AG04450 (cell line): Measurements from ENCODE around the gene UBXN1. TPM values are rescaled to one million over a fixed set of nuclear protein-coding genes. Genes with fewer than 3 reads are reported as not detected.
"Not testable (repeated sequence)": the region's sequence is repeated elsewhere in the genome, so short reads cannot be mapped to it uniquely, and the experiment has no call there.

Experiments used
- CTCF ChIA-PET: fragments of 300-600, 350-600 bp; formaldehyde crosslinking; extraction: SDS; loops from one replicate; lab custom pipeline; 2022; ENCODE audit warnings: antibody characterized with exemption, inconsistent platforms; lab: Charles Lee
- POLR2A ChIA-PET: fragments of 350-600 bp; formaldehyde crosslinking; extraction: SDS; loops from one replicate; lab custom pipeline; 2021; ENCODE audit warnings: antibody characterized with exemption, inconsistent platforms; lab: Yijun Ruan, JAX
- DNase-seq: peaks from one replicate; pipeline ENCODE4 v3.0.0-alpha.2; 2011; ENCODE audit warnings: low read depth, low spot score
- H3K27ac ChIP-seq: one replicate; pipeline ENCODE4 v1.5.1; 2012; ENCODE audit warnings: low read depth, low read length, control low read depth
- H3K27me3 ChIP-seq: one replicate; pipeline ENCODE4 v1.6.0; 2012; ENCODE audit warnings: low read length; ENCODE audit not compliant: control insufficient read depth, insufficient read depth
- H3K4me3 ChIP-seq: 2 replicates; pipeline ENCODE4 v1.5.1; 2011; ENCODE audit warnings: mild to moderate bottlenecking, low read depth, low read length, control low read depth
- H3K9me3 ChIP-seq: 2 replicates; pipeline ENCODE4 v1.5.1; 2012; ENCODE audit warnings: low read length; ENCODE audit not compliant: control insufficient read depth, insufficient read depth
- polyA plus RNA-seq: library from polyadenylated mRNA; depleted of rRNA; stranded (reverse); fragments of >200 nt; gene quantifications from 2 replicates; pipeline ENCODE4 v1.2.3, GENCODE V29; 2011
- TF ChIP-seq, protein P1 (sequence below): IDR thresholded peaks from 2 replicates; pipeline ENCODE4 v1.5.1; 2011; ENCODE audit warnings: low read depth, low read length, control low read depth, inconsistent platforms

UBXN1 gene
- polyA plus RNA-seq, 1 experiment = 100 TPM

DNA sequence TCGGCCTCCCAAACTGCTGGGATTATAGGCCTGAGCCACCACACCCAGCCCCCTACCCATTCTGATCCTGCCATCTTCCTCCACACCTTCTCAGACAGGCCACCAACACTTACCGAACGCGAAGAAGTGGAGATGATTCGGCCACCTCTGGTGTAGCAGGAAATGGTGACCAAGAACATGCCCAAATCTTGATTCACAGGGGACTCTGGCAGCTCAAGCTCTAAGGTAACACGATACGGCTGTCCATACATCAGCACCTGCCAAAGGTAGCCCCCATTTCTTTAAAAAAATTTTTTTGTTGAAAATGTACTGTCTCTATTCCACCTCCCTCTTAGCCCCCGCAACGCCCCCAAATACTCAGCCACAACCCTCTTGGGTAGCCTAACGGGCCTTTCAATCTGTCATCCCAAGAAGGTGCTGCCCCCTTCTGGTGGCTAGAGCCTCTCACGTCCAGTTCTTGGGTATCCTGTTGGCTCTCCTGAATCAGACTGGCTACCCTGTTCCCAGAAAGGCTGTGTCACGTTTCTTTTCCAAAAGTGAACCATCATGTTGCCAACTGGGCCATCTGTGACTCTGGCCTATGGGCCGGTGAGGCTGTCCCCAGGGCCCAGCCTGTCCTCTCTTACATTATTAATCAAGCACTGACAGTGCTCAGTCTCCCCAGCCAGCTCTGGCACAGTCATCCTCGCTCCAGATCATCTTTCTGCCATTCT, 15.7 kb upstream of the UBXN1 start:
- Histone ChIP-seq H3K27me3 (no peaks in the 10 kb centered on the region), H3K9me3 (no peaks in the 10 kb centered on the region), H3K27ac (no peak overlapping the region), H3K4me3 (no peak overlapping the region)
- TF ChIP-seq, protein P1, sequence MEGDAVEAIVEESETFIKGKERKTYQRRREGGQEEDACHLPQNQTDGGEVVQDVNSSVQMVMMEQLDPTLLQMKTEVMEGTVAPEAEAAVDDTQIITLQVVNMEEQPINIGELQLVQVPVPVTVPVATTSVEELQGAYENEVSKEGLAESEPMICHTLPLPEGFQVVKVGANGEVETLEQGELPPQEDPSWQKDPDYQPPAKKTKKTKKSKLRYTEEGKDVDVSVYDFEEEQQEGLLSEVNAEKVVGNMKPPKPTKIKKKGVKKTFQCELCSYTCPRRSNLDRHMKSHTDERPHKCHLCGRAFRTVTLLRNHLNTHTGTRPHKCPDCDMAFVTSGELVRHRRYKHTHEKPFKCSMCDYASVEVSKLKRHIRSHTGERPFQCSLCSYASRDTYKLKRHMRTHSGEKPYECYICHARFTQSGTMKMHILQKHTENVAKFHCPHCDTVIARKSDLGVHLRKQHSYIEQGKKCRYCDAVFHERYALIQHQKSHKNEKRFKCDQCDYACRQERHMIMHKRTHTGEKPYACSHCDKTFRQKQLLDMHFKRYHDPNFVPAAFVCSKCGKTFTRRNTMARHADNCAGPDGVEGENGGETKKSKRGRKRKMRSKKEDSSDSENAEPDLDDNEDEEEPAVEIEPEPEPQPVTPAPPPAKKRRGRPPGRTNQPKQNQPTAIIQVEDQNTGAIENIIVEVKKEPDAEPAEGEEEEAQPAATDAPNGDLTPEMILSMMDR = peak; percentile 90
- peak; percentile 55 for DNase-seq
- POLR2A ChIA-PET = interaction anchor here (0.6 to 2.7 kb wide), 7 partner anchors 11 to 73 kb away, joined by 3 to 21 read pairs (median 4); partner anchors contain the start of genes B3GAT3, C11orf98, CSKMT and HNRNPUL2
- CTCF ChIA-PET = interaction anchor here (0.7 to 4.3 kb wide), 15 partner anchors 9 to 319 kb away, joined by 3 to 36 read pairs (median 5); partner anchors contain the start of genes C11orf98 and CSKMT

DNA sequence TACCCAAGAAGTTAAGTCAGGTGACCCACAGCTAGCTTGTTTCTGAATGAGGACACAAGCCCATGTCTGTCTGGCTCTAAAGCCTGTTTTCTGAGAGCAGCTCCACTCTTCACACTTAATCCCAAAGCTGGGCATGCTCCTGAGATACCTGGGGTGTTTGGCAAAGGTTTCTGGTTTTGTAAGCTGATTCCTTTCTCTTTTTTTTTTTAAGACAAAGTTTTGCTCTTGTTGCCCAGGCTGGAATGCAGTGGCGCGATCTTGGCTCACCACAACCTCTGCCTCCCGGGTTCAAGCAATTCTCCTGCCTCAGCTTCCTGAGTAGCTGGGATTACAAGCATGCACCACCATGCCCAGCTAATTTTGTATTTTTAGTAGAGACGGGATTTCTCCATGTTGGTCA, 14.8 kb upstream of the UBXN1 start:
- ChIA-PET CTCF (interaction anchor here (0.6 to 4.3 kb wide), 14 partner anchors 8 to 312 kb away, joined by 3 to 36 read pairs (median 5); partner anchors contain the start of genes C11orf98 and CSKMT), POLR2A (interaction anchor here (2.7 kb wide), 1 partner anchor 28 kb away, joined by 21 read pairs; the partner anchor contains the start of genes C11orf98 and CSKMT)
- not testable (repeated sequence) for H3K9me3 ChIP-seq, H3K4me3 ChIP-seq, H3K27ac ChIP-seq, DNase-seq, H3K27me3 ChIP-seq

DNA sequence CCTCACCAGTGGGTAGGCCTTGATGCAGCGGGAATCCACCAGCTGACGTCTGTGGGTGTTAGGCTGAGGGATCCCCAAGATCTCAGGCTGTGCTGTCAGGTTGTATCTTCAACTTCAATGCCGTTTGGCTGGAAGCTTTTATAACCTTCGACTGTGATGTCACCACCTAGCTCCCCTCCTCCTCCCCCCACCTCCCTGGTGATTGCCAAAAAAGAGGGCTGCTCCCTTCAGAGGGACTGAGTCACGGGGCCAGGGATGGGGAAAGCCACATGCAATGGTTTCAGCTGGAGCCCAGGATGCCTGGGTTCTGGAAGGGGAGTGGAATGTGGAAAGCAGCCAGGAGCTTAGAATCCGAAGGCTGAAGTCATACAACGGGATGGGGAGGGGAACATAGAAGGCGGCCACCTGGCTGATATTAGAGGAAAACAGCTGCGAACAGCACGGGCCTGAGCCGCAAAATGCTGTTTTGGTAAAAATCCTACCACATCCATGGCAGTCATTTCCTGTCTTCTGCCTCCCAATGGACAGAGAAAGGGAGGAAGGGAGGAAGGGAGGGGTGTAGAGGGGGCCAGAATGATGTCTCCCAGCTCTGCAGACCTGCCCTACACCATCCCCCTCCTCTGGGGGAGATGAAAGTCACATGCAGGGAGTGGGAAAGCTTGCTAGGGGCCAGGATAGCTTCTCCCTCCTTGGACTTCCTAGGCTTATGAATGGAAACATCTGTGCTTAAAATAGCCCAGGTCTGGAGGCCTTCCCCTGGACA, 10.7 kb upstream of the UBXN1 start, which contains the start of gene LRRN4CL:
Gene LRRN4CL (minus strand): TSS at position 110 of the 763 bp plus-strand sequence. CDS start 1,022 bp downstream, outside the sequence.
- Histone ChIP-seq H3K9me3 (no peaks in the 10 kb centered on the region), H3K27me3 (no peaks in the 10 kb centered on the region), H3K27ac (peak within 1 kb of the TSS; percentile 92), H3K4me3 (peak within 1 kb of the TSS; percentile 48)
- peak; percentile 85 for DNase-seq
- POLR2A ChIA-PET = interaction anchor here (0.5 to 3.4 kb wide), 21 partner anchors 9 to 862 kb away, joined by 3 to 35 read pairs (median 7); partner anchors contain the start of genes B3GAT3, C11orf98, CSKMT and EEF1G
- TF ChIP-seq, protein P1 = no peak
- CTCF ChIA-PET = interaction anchor here (0.5 to 2.7 kb wide), 6 partner anchors 9 to 313 kb away, joined by 3 to 31 read pairs (median 4); partner anchors contain the start of gene LBHD1

DNA sequence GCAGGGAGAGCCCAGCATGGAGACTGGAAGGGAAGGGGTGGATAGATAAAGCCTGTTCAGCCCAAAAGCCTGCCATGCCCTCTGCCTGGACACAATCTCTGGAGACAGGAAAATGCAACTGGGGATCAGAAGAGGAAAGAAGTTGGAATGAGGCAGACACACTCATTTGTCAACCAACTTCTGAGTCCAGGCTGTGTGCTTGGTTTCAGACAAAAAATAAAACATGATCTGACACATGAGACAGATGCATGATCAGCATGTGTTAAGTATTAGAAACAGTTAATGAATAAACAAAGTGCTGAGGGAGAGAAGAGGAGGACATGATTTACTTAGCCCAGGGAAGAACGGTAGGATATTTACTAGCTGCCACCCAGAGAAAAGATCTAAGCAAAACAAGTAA, 9.6 kb upstream of the UBXN1 start:
- TF ChIP-seq, protein P1 = no peak
- CTCF ChIA-PET = interaction anchor here (2.7 kb wide), 1 partner anchor 8 kb away, joined by 31 read pairs; no protein-coding TSS in a partner anchor
- H3K27ac ChIP-seq = peak overlapping the region; percentile 92
- H3K27me3 ChIP-seq = no peaks in the 10 kb centered on the region
- H3K9me3 ChIP-seq = no peaks in the 10 kb centered on the region
- peak overlapping the region; percentile 10; the same call in 1 of the 2 replicates for H3K4me3 ChIP-seq
- POLR2A ChIA-PET = interaction anchor here (1.3 to 3.4 kb wide), 9 partner anchors 7 to 153 kb away, joined by 5 to 35 read pairs (median 13); partner anchors contain the start of genes C11orf98, CSKMT, INTS5 and LBHD1
- no peak for DNase-seq
